HG03520 (cell line): Measurements from ENCODE around the gene GPR183.

Source experiments
- ATAC-seq: cut with Tn5 transposase; IDR thresholded peaks from one replicate; pipeline ENCODE4 v1.9.1; 2021; ENCODE audit warnings: mild to moderate bottlenecking, moderate library complexity; ENCODE audit not compliant: unreplicated experiment

The GPR183 gene, protein sequence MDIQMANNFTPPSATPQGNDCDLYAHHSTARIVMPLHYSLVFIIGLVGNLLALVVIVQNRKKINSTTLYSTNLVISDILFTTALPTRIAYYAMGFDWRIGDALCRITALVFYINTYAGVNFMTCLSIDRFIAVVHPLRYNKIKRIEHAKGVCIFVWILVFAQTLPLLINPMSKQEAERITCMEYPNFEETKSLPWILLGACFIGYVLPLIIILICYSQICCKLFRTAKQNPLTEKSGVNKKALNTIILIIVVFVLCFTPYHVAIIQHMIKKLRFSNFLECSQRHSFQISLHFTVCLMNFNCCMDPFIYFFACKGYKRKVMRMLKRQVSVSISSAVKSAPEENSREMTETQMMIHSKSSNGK

DNA sequence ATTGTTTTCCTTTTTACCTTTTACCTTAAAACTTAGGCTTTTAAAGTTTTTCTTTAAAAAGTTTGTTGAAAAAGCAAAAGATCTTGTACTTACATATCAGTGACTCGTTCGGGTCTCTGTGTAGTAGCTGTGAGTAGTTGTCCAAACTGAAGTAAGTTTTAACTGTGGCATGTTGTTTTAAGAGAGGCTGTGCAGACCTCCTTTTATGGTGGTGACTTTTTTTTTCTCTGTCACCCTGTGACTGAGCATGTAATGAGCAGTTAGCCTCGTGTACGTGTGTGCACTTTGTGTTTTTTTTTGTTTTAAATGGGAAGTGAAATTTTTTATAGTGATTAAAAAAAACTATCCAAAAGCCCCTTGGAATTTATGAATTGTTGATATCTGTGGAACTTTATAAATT lies at the start of gene GPR183:
TSS of gene GPR183 (minus strand) at position 153 of the 400 bp plus-strand sequence. CDS start 11,254 bp downstream, outside the sequence.
- peak; percentile 70 for ATAC-seq

DNA sequence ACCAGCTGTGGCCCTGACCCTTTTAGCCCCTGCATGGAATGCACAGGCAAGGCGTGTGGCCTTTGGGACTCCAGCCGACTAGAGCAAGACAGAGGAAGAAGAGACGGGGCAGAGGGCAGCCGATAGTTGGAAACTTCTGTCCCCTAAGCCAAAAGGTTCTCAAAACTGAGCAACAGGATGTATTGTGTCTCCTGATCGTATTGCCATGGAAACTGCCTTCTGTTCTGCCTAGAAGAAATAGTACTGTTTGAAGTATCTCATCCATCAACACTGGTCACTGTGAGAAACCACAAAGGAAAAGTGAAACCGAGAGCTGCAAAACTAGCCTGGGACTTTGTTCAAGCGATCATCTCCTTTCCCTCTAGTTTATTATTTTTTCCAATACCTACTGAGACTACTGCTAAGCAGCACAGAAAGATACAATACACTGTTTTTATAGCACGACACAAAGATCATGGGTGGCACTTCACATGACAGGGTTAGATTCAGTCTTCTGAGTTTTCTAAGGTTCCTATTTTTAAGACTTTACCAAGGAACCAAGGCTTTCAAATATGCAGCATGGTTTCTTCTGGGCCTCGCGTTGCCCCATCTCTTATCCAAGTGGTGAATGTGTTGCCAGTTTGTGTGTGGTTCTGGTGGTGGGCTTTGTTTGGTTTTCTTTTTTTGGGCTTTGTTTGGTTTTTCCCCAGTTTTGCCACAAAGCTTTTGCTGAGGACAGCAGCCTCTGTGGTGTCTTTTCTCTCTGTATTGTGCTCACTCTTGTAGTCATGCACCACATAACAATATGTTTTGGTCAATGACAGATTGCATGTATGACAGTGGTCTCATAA lies 49.3 kb upstream of the GPR183 start:
- peak; percentile 73 for ATAC-seq

DNA sequence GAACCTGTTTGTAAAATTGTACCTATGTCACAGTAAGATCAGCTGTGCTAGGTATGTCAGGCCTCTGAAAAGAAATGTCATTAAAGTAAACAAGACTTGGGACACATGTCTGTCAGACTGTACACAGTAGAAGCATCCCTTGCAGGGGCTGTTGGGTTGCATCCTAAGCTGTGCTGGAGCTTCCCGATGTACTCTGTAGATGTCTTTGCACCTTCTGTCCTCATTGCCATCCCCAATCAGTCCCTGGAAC lies 48.7 kb upstream of the GPR183 start:
- no peak for ATAC-seq

DNA sequence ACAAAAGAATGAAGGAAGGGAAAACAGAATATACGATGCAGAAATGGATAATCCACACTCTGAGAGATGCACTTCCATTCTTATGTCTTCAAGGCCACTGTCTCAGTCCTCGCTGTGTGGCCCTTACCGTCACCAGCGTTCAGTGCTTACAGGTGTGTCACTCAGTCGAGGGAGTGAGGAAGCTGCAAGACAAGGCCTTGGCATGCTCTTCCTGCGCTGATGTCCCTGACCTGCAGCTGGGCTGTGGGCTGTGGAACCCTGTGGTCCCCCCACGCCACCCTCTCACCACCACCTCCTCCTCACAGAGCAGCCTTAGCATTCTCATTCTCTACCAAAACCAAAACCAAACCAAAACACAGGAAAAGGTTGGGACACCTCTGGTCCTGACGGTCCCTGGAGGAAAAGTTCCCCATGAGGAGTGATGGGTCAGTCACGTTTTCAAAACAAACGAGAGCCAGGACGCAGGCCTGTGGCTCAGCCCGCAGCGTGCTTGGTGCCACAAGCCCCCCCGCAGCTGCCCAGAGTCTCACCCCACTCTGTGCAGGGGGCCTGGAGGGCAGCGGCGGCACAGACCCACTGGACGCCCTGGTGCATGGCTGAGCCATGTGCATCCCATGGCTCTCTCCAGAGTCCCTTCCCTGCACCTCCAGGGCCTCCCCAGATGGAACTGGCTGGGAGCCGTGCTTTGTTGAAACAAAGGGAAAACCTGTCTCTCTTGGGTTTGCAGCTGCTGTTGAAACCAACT lies 48.2 kb upstream of the GPR183 start:
- ATAC-seq: no peak

DNA sequence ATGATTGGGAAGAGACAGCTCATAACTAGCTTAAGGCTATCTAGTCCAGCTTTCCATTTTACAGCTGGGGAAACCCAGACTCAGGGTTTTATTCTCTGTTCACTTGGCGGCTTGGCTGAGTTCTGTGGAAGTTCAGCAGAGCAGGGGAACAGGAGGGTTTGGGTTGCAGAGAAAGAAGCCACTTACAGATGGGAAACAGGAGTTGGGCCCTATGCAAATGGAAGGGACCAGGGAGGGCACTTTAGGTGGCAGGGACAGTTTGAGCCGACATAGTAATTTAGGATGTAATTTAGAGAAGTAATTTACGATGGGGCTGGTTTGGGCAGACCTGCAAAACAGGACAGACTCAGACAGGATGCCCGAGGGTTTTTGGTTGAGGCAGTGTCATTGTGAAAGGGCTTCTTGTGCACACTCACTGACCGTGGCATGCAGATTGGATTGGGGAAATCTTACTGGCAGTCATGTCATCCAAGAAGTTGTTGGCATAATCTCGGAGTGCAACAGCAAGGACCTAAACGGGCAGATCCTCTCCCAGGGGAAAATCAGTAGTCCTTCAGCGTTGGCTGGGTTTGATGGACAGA lies 47.3 kb upstream of the GPR183 start:
- ATAC-seq: no peak

DNA sequence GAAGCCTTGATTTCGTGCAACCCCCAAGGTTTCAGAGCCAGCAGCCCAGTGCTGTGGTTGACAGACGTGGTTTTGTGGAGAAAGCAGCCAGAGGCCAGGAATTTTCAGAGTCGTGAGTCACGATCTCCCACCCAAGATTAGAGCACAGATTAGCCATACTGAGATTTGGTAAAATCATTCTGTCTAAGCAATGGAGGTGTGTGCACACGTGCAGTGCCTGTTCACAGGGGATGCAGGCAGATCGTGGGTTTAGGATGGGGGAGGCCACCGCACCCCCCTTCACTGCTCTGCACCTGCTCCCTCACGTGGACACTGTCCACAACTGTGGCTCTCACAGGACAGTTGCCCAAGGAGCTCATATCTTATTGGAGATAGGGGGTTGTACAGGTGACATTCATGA lies 46.6 kb upstream of the GPR183 start:
- ATAC-seq: no peak

DNA sequence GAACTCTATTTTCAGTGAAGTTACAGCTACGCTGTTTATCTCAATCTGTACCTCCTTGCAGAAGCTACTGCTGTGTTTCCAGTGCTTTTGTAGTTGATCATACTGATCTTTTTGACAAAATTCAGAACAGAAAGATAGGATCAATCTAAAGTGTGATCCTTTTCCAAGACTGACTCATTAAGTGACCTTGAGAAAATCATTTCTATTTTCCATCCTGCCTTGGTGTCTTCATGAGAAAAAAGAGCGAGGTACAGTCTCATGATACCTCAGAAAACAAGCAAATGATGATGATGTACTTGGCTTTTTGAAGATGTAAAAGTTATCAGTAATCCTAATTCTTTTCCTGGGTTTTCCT lies 46.0 kb upstream of the GPR183 start:
- no peak for ATAC-seq

DNA sequence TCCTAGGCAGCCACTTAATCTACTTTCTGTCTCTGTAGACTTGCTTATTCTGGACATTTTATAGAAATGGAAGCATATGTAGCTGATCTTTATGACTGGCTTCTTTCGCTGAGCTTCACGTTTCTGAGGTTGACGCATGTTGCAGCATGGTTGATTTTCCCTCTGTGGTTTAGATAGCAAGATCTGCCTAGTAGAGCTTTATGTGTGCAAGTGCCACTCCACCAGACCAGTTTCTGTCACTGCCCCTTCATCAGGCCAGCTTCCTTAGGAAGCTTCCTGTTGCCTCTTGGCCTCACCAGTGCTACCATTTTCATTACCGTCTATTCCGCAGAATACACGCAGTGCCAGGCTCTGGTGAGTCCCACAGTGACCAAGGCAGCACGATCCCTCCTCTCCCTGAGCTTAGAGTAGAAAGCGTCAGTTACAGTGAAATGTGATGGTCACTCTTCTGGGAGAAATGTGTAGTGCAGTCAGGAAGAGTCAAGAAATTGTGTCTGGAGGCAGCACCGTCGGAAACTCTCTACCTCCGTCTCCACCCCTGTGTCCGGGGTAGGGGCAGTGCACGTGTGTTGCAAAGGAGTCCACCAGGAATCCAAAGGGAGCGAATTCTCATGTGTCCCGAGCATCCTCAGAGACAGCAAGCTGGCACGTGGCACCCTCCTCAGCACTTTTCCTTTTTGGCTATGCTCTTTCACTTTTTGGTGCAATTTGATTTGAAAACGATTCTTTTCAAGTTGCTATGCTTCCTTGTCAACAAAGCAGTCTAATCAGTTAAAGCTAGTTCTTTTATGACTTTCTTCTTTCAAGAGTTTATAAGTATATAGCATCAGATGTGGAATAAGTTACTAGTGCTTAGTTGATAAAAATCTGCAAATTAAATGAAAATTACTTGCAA lies 45.4 kb upstream of the GPR183 start:
- no peak for ATAC-seq

DNA sequence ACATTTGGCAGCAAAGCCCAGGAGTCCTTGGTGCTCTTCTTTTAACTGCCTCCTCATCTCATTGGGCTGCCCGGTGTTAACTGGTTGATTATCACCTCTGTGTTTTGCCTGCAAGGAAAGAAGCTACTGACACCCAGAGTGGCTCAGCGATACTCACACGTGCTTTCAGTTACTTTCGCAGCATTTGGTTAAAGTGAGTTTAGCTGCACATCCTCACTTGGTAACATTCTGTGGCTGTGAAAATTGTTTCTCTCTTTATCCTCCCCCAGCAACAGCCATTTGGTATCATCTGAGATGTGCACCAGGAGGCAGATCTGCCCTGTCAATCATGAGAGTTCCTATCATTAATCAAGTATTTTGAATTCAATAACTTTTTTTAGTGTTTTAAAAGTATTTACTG lies 44.6 kb upstream of the GPR183 start:
- ATAC-seq: no peak

DNA sequence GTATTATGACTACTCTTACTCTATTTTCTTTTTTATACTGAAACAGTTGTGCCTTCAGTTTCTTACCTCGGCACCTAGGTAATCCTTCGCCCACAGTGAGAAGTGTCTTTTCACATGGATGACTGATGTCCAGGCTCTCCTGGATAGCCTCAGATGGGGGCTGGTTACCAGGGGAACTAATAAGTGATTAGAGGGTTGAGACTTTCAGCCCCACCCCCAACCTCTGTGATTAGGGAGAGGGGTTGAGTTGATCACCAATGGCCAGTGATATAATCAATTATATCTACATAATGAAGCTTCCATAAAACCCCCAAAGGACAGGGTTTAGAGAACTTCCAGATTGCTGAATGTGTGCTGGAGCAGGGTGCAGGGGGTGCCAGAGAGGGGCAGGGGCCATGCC lies 43.0 kb upstream of the GPR183 start:
- ATAC-seq: no peak

DNA sequence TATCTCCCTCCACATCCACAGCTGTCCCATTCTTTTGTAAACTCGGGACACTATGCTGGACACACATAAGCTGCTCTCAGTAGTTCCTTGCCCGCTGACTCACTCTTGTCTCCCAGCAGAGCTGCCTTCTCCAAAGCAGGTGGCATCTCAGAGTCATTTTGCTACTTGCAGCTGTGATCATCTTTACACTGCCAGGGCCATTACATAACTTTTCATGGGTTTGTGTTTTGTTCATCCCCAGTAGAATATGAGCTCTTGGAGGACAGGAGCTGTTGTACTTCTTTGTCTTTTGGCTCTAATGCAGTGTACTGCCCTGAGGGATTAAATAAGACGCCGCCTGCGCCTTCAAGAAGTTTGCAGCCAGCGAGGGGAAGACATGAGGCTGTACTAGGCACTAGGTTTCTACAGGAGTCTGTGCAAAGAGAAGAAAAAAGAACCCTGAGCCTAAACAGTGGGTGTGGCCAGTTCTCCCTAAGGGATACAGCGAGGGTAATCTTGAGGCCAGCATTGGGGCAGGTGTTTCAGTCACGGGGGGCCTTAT lies 40.8 kb upstream of the GPR183 start:
- ATAC-seq: no peak

DNA sequence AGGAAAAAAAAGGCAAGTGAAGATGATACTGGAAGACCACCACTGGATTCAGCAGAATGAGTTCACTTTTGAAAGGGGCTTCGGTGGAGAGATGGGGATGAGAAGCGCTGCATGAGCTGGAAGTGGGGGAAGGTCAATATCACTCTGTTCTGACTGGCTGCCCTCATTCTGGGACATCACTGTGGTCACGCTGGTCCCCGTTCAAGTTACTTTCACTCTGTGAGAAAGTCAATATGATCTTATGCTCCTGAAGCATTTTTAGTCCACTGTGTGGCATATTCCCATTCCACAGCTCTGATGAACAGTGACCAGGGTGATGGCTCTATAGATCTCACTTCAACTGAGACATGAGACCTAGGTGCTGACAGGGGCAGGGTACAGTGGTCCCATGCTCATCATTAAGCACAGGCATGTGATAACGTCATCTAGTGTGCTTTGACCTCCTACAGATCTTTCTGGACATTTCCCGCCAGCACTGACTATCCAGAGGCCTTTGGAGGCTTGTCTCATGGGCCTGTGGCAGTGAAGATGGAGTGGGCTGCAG lies 40.2 kb upstream of the GPR183 start:
- no peak for ATAC-seq

DNA sequence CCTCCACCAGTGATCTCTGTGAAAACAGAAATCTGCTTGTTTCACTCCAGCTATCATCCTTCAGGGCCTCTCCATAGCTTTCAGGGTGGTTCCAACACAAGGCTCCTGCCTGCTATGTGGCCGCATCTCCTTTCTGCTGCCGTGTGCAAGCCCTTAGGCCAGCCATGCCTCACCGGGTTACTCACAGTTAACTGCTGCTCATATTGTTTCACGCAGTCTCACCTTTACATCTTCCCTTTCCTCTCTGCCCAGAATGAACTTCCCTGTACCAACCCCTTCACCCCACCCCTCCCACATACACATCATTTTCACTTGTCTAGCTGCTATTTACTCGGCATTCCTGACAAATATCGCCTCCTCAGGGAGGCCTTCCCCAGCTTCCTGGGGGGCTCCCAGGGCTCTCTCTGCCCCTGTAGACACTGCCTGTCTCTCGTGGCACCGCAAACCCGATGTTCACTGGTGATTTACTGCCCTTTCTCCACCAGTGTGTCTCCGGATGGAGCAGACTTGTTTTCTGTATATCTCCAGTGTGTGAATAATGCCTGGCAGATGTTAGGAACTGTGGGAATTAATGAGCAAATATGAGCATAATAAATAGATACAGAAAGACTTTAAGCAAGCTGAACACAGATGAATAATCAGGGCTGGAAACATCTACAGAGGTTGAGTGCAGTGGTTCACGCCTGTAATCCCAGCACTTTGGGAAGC lies 39.3 kb upstream of the GPR183 start:
- no peak for ATAC-seq

DNA sequence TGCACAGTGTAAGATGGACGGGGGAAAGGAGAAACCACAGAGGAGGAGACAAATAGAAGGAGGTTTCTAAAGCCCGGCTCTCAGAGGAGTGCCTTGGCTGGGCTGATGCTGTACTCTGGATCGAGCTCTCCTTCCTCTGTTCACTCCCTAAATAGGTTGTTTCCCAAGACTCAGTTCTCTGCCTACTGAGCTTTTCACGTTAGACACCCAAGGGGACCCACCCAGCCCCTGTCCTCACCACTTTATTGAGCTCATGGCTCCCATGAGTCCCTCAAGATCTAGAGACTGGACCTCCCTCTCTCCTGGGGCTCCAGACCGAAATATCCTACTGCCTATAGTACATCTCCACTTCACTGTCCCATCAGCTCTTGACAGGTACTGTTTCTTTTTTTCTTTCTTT lies 38.1 kb upstream of the GPR183 start:
- ATAC-seq: no peak

DNA sequence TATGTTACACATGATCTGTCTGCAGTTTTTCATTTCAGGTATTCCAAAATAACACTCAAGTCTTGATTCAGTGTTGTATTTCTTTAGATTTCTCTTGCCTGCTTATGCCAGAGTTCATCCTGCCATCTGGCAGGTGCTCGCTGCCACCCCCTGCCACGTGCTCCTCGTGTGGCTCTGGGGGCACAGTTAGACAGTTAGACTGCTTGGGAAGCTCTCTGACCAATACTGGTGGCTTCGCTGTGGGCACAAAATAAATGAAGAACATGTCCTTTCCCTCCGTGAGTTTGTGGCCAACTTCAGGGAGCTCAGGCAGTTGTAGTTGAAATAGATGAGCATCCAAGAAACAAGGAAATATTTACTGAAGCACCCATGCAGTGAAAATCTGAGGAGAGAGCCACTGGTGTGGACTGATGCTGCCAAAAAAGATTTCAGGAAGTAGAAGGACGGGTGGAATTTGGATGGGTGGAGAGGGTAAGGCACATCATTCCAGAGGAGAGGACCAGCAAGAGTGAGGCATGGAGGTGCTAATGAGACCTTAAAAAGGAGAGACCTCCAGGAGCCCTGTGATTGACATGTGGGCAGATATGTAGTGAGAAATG lies 37.5 kb upstream of the GPR183 start:
- ATAC-seq: no peak

DNA sequence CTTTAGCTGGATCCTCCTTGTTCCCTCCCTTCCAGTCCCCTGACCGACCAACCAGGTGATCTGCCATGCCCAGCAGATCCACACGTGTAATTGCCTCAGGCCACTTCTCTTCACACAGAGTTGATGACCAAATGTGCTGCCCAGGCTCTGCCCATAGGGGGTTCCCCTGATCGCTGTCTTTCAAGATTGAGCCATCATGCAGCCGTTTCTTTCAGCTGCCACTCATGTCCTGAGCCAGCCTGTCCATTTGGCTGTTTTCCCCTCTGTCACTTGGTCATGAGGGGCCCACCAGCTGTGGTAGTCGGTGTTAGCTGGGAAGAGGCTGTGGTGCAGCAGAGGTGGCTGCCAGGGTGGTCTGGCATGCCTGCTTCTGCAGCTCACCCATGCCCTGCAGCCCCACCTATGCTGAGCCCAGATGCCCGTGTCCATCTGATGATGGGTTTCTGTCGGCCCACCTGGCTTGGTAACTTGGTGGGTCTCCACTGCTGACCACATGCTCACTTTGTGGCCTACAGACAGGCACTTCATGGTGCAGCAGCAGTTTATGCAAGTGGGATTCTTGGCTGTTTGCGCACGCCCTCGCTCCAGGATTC lies 35.6 kb upstream of the GPR183 start:
- no peak for ATAC-seq

DNA sequence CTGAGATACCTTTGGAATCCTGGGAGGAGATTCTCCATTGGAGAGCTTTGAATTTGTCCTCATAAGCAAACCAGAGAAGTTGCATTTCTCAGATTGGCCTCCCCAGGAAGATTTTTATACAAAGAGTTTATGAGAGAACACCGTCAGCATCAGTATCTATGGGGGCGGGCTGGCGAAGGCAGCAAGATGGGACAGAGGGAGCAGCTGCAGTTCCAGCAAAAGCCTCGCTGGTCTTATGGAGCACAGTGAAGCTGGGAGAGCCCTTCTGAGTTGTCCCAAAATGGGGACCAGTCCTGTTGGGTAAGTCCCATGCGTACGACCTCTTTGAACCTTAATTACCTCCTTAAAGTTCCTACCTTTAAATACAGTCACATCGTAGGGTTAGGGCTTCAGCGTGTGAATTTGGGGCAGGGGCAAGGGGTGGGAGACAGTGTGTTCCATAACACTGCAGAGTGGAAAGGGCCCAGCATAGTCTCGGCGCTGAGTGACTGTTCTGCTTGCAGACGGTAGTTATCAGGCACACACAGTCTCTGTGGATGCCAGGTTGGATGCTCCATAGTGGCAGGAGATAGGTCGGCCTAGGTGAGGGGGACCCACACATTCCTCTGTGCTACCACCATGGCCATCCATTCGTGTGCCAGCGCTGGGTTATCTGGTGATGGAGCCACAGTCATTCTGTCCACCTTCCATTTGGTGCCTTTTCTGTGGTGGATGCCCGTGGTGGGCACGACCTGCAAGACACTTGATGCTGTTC lies 34.9 kb upstream of the GPR183 start:
- ATAC-seq: no peak

DNA sequence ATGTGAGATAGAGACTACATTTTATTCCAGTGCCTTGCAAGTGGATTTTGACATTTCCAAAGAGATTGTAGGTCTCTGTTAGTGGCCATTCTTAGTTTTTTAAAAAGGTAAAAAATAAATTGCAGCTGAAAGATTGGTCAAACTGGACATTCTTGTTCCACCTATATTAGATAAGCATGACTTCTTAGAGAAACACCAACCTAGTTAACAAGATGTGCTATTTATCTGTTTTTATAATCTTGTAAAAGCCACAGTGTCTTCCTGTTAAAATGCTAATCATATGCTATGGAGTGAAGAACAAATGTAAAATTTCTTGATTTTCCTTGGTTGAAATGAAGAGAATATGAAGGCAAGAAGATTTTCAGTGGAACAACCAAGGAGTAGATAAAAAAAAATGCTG lies 33.4 kb upstream of the GPR183 start:
- ATAC-seq: no peak
